GM21381 (cell line): ENCODE results near the gene ATOSB.
A peak's percentile ranks its signal among the peaks of the same experiment; 100 is the strongest.

Experiments used
- ATAC-seq: cut with Tn5 transposase; IDR thresholded peaks from one replicate; pipeline ENCODE4 v1.9.1; 2021; ENCODE audit warnings: mild to moderate bottlenecking, moderate library complexity; ENCODE audit not compliant: unreplicated experiment

Gene ATOSB

DNA sequence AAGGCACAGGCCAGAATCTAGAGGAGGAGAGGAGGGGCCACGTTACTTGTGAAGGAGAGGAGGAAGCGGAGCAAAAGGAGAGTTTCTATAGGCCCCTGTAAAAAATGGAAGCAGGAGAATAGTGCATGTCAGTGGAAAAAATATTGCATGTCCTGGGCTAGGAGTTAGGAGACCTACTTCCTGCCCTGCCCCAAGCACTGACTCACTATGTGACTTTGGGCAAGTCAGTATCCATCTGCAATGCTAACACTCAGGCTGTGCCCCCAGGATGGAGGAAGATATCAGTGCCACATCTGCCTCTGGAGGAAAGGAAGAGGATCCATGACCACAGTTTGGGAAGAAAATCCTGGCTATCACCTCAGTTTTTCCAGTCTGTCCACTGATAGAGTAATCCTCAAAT is 26.2 kb downstream of the ATOSB start:
- ATAC-seq = no peak

DNA sequence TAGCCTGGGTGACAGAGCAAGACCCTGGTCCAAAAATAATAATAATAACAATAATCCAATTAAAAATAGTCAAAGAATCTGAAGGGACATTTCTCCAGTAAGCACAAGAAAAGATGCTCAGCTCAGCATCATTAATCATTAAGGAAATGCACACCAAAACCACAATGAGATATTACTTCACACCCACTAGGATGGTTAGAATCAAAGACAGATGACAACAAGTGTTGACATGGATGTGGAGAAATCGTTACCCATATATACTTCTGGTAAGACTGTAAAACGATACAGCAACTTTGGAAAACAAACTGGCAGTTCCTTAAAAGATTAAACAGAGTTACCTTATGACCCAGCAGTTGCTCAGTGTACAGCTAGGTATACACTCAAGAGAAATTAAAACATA is 30.6 kb downstream of the ATOSB start:
- no peak for ATAC-seq

DNA sequence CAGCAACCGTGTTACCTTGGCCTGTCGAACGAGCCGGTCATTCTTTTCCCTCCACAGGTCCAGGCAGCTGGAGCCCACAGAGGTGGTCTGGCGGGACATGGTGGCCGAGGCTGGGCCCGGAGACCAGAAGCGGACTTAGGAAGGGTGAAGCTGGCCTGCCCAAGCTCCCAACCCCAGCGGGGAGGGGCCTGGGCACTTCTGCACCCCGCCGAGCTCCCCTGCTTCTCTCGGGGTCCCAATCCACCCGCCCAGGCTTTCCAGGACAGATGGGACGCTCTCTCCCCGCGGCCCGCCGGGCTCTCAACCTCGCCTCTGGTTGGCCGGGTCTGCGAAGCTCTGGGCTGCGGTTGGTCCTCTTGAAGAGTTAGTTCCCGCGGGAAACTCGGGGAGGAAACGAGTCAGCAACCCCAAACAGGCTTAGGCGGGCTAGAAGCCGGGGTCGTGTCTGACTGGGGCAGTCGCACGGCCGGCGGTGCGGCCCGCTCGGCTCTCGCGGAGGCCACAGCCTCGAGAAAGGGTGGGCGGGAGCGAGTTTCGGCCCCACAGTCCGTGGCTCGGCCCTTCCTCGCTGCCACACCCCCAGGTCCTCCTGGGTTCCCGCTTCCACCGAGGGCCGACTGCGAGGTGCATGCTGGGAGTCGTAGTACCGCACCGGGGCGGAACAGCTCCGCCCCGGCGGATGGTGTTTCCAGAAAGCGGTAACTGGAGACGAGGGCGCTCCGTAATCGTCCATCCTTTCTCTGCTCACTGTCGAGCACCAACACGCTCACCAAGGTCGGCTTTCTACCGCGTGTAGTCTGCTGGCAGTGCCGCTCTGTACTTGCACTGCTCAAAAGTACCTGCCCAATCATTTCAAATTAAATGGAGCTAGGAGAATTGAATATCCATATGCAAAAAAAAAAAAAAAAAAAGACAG is 36.0 kb downstream of the ATOSB start, which contains the start of gene FANCG:
FANCG (minus strand) TSS at position 517 of the 916 bp plus-strand sequence; CDS start at position 99, 418 bp downstream.
- peak; percentile 91 for ATAC-seq

DNA sequence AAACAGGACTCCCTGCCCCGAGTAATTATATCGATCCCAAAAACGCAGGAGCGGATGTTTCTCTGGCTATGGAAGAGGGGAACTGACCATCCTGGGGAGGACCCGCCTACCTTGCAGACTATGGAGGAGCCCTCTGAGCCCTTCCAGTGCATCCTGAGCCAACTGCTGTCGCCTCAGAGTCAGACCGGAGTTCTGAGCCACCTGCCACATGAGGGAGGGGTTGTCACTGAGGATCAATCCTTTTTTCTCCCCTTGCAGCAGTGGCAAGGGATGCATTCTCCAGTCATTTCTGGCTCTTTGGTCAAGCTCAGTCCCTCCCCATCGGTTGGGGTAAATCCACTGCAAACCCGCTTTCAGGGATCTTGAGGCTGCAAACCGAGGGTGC is 36.6 kb downstream of the ATOSB start:
- ATAC-seq = no peak

DNA sequence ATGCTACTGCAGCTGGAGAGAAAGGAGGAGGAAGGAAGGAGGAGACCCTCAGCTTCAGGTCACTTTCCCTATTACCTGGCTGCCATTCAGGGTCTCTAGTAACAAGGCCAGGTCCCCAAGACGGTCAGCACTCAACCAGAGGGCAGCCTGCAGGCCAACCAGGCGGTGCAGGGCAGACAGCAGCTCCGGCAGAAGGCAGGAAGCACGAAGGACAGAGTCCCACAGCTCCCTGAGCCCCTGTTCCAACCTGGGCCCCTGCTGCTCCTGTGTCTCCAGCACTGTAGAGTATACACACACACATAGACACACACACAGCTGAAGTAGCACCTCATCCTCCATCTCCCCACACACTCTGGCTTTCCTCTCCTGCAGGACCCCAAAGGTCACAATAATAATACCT is 37.6 kb downstream of the ATOSB start:
- no peak for ATAC-seq

DNA sequence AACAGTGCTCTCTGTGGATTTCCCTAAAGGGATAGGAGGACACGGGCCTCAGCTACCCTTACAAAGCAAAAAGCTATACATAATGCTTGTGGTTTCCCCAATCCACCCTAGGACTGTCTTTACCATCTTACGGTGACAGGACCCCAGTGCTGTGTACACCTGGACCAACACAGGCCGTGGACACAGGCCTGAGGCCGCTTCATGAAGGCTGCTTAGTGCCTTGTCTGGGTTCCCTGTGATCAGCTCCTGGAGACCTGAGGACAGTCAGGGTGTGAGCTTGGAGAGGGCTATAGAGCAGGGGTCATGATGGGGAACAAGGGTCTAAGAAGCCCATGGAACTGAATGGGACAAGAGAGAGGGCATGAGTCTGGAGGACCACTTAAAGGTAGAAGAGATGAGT is 38.8 kb downstream of the ATOSB start:
- ATAC-seq = no peak

DNA sequence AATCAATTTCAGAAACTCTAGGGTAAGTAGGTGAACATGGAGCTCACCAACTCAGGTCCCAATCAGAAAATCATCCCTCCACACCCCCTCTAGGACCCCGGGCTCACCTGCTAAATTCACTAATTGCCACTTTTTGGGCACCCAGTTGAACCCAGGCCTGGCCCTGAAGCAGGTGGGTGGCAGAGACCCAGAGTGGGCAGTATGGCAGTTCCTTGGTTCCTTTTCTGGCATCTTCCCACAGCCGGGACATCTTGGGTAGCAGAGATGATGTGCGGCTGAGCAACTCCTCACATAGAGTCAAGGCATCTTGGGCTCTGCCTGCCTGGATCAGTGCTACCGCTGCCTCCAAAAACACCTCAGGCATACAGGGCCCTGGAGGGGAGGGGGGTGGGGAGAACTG is 40.3 kb downstream of the ATOSB start:
- no peak for ATAC-seq

DNA sequence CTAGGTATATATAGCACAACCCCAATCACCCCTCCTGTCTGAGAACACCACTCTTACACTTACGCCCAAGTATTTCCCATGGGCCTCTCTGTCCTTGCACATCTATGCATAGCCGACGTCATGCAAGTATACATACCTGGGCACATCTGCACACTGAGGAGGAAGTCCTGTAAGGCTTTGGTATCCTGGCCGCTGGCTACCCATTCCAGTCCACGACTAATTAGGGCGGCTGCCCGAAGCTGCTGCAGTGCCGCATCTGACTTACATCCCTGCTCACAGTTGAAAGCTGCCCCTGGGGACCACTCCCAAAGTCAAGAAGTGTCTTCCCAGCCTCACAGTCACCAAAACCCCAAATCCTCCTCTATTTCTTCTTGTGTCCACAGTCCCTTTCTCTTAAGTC is 40.9 kb downstream of the ATOSB start:
- ATAC-seq = no peak

DNA sequence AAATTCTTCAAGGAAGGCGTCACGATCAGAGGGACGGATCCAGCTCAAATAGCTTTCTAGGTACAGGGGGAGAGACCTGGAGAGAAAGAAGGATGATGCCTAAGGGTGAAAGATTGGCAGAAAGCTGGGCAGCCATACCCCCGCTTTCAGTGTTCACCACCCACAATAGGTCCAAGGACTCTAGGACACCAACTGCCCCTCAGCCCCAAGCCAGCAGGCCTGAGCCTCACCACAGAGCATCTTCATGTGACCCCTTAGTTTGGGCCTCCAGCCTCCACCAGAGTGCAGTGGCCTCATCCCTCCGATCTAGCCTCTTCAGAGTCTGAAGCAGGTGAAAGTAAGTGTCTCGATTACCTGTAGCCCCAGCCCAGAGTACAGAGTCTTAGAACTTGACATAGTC is 41.5 kb downstream of the ATOSB start:
- ATAC-seq = no peak

DNA sequence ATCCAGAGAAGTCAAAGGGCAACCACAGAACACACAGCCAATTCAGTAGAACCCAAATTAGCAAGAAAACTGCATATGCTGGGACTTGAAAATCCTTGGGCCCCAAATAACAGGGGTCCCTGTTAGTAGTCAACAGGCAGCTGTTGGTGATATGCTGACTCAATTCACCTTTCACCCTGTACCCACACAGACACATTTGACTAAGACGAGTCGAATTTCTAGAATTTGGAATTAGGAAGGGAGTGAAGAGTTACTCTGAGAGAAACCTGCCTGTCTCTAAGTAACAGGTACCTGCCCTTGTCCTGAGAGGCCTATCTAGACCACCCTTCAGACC is 42.4 kb downstream of the ATOSB start:
- ATAC-seq = no peak

DNA sequence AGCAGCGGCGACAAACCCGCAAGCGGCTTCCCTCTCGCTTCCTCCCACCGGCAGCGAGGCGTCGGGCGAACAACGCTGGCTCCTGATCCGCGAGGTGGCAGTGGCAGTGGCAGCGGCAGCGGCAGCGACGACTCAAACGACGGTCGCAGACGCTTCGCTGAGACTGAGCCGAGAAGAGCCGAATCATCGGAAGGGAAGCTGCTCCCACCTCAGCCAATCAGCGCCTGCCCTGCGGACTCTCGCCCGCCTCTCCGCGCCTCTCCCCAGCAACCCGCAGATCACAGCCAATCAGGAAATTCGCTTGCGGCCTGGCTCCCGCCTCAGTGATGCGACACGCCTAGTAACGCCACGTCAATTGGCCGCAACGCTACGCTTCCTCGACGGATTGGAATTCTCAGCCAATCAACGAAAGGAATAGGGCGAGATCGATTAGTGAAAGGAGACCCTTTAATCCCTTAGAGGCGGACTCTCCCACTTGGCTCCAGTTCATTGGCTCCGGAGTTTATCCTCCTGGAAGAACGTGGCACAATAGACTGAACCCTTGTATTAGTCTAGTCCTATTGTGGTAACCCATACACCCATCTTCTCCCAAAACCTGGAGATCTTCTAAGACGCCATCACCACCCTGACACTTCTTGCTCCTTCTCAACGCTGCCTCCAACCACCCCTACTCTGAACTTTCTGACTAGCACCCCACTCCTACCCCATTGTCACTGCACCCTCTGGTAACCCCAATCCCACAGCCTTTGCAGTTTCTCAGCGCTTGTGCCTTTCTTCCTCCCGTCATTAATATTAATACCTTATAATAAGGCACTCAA is 43.0 kb downstream of the ATOSB start, which contains the start of gene VCP:
VCP (minus strand) TSS at position 165 of the 818 bp plus-strand sequence. CDS start 272 bp downstream, outside the sequence.
- peak; percentile 84 for ATAC-seq

DNA sequence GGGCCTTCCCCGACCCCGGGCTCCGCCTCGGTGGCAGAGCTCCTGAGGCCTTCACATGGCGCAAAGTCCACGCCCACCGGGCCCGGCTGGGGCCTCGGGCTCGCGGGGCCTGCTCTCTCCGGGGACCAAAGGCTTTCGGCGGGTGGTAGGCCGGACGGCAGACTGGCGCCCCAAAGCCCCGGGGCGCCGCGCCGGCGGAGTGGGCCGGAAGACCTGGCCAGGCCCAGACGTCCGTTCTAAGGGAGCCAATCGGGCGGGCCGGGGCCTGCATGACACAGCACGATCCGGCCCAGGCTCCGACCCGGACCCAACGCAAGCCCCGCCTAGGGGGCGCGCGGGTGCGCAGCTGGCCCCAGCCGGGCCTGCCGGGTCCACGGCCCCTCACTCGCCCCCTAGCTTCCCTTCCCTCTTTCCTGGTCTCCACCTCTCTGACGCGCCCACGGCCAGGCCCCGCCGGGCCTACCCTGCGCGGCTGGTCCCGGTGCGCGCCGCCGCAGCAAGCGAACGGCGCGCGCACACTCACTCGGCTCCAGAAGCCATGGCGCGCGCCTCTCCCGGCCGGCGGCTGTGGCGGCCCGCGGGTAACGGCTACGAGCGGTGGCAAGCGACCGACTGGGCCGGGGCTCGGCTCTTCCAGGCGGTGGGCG is 43.7 kb downstream of the ATOSB start:
- ATAC-seq = peak; percentile 48

DNA sequence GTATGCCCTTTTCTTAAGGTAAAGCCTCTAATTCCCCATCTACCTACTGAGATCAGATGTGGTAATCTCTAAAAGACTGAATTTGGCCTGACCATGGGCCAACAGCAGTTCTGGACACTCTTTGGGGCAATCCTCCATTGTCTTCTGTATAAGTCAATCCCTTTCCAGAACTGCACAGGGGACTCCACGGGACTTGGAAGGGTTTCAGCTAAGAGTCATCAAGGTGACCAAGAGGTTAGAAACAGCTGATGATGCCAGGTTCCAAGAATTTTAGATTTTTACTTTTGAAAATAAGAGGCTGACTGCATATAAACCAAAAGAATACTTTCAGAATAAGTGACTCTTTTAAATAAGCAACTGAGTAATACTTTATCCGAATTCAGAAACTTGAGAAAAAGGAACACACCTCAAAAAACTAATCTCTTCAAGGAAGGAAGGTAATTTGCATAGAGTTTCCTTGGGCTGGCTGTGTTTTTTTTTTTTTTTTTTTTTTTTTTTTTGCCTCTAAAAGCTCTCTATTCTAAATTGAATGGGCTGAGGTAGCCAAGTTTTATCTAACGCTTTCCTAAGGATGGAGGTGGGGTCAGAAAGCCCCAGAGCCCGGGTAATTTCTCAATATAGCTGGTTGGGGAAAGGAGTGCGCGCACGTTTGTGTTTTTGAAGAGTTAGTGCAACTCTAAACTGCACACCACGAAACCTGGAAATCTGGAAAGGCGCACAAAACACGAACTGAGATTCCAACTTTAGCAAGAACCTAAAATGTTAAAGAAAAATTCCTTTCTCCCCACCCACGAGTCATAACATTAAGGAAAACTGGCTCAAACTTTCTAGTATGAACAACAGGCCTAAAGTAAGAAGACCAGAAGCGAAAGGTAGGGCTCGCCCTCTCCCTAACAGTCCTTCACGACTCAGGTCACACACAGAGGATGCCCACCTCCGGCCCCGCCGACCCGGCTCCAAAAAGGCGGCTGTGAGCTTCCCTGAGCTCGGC is 44.5 kb downstream of the ATOSB start:
- ATAC-seq = no peak

DNA sequence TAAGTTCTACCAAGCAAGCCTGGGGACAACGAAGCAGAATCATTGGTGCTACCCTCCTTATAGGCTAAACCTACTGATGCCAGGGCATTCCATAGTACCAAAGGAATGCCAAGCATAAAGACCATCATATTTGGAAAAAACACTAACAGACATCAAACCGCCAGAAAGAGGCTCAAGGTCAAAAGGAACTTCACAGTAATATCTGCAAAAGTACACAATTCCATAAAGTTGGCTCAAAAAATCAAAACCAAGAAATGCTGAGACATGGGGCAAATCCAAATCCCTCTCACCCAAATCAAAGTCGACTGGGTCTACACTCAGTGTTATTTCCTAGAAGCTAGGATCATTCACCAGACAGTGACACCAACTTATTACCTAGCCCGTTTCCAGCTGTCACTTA is 46.6 kb downstream of the ATOSB start:
- ATAC-seq = no peak

DNA sequence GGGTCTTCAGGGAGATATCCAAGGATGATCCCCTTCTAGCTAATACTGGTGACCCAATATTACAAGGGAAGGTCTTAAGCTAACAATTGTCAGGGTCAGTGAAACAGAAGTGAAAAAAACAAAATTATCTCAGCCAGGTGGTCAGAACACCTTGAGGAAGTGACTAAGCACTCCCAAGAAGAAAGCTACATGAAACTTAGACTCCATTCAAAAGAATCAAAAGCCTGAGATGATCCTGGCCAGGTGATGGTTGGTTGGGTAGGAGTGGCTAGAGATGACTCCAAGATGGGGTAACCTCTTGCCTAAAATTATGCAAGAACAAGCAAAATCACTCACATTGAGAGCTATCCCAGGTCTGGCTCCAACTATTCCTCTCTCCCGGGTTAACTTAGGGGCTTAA is 48.6 kb downstream of the ATOSB start:
- ATAC-seq = no peak

DNA sequence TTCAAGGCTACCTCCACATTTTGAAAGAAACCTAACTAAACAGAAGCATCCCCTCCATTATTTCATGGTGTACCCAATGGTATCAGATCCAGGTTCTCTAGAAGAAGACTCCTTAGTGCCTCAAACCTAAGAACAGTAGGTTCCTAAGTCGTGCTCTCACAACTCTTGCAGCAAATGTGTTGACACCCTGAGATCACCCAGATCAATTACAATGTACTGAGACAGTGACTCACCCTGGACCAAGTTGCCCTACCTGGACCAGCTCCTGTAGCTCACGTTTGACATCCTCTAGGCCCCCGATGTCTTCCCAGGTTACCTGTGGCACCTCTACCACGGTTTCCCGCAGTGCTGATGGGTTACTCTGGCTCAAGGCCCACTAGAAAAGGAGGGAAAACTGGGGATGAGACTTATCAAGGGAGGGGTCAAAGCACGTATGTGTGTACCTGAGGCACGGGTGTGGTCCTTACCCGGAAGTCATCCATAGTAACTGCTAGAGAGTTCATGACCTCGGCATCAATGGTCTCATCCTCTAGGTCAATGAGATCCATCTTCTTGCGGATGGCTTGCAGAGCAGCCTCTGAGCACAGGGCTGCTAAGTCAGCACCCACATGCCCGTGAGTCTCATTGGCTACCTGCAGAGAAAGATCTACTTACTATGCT is 55.0 kb downstream of the ATOSB start:
- no peak for ATAC-seq

DNA sequence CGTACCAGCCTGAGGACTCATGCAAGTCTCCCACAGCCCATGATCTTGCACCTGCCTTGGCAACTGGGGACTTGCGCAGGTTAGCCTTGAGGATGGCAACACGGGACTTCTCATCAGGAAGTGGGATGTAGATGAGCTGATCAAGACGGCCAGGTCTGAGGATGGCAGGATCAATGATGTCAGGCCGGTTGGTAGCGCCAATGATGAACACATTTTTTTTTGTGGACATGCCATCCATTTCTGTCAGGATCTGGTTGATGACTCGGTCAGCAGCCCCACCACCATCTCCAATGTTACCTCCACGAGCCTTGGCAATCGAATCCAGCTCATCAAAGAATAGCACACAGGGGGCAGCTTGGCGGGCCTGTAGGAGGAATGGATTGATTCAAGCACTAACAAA is 56.2 kb downstream of the ATOSB start:
- ATAC-seq = no peak

DNA sequence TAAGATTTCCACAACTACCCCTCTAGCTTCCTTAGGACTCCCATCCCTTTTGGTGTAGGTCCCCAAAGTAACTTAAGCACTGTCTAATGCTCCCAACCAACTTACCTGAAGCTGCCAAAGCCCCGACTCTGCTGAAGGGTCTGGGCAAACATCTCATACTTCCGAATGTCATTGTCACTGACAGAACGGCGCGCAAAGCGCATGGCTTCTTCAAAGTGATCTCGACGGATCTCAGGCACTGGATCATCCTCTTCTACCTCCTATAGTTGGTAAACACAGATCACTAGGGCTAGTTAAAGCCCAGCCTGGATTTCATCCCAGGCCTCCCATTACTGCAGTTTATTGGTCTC is 58.4 kb downstream of the ATOSB start:
- no peak for ATAC-seq

DNA sequence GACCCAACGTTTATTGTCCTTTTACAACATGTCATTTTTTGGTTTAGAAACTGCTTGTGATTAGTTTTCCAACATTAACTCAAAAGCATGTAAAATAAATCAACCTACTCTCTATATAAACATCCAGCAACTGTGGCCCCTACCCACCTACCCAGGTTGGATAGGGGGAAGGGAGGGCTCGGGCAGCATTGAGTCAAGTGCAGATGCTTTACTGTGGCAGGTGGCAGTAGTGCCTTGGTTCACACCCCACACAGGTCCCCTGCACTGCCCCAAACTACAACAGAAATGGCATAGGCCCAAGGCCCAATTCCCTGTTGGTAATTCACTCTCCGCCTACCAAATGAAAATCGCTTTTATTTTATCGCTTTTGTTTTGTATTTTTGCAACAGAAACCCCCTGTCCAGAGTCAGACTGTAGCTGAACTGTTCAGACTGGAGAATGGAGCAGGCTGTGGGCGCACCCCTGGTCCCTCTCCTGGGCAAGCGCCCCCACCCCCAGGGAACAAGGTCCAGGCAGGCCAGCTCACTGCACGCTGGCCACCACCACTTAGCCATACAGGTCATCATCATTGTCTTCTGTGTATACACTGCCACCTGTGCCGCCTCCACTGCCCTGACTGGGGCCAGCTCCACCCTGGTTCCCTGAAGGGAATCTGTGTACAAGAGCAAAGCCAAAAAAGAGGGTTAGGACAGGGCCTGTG is 58.9 kb downstream of the ATOSB start:
- ATAC-seq = no peak
